Gastrocnemius medialis (tissue), 4 donors: ENCODE measurements around the gene FKBP1A.

Source experiments
- POLR2A ChIP-seq, 2 donors: fragments of 450-650 bp; IDR thresholded peaks; one replicate each; pipeline ENCODE4 v1.6.1; 2017; ENCODE audit warnings: antibody characterized with exemption in 2 of 2, mild to moderate bottlenecking in 2 of 2, moderate library complexity in 2 of 2
- TF ChIP-seq, protein P1 (sequence below), 5 experiments: fragments of 450-650 bp in 3 of 5; fragments of 200-600 bp in 2 of 5; sonication (generic) in 2 of 5; IDR thresholded peaks in 4 of 5; conservative IDR thresholded peaks in 1 of 5; 1 replicate in 4 of 5; 2 replicates in 1 of 5; pipeline ENCODE4 v1.5.1; 2016 to 2019; ENCODE audit warnings: antibody characterized with exemption in 5 of 5, mild to moderate bottlenecking in 3 of 5, moderate library complexity in 3 of 5

DNA sequence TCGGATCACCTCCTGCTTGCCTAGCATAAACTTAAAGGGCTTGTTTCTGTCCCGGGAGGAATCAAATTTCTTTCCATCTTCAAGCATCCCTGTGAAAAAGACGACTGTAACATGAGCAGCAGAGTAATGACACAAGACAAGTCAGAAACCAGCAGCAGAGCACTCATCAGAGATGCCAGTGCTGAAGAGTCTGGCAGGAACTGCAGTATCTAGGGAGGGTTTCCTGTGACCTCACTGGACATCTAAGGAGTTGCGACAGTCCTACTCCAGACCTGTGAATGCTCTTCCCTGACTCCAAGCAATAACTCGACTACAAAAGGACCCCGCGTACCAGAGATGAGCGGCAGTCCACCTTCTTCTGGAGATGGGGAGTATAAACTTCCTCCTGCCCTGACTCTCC lies 17.3 kb downstream of the FKBP1A start:
- TF ChIP-seq POLR2A (IDR thresholded peaks at IDR 0.05): no peak
- TF ChIP-seq, protein P1, sequence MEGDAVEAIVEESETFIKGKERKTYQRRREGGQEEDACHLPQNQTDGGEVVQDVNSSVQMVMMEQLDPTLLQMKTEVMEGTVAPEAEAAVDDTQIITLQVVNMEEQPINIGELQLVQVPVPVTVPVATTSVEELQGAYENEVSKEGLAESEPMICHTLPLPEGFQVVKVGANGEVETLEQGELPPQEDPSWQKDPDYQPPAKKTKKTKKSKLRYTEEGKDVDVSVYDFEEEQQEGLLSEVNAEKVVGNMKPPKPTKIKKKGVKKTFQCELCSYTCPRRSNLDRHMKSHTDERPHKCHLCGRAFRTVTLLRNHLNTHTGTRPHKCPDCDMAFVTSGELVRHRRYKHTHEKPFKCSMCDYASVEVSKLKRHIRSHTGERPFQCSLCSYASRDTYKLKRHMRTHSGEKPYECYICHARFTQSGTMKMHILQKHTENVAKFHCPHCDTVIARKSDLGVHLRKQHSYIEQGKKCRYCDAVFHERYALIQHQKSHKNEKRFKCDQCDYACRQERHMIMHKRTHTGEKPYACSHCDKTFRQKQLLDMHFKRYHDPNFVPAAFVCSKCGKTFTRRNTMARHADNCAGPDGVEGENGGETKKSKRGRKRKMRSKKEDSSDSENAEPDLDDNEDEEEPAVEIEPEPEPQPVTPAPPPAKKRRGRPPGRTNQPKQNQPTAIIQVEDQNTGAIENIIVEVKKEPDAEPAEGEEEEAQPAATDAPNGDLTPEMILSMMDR (IDR thresholded peaks at IDR 0.05 in 4 of 5, conservative IDR thresholded peaks at IDR 0.05 in 1 of 5): no peak
